ENCODE measurements around the gene GHRH.

DNA sequence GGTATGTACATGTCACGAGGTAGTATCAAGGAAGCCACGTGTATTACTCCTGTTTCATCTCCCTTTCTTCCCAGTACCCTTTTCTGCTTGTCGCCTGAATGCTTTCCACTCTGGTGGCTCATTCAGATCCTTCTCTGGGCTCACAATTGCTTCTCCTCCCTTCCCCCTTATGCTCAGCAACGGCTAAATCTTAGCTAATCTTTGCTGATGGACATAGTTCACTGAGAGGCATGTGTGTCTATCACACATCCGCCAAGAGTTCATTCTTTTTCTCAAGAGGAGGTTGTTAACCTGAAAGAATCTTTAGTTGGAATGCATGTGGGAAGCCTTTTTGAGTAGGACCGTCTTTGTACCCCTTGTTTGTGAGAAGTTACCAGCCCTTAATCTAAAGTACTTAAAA, 56.5 kb downstream of the GHRH start:
- TF ChIP-seq, protein P1, sequence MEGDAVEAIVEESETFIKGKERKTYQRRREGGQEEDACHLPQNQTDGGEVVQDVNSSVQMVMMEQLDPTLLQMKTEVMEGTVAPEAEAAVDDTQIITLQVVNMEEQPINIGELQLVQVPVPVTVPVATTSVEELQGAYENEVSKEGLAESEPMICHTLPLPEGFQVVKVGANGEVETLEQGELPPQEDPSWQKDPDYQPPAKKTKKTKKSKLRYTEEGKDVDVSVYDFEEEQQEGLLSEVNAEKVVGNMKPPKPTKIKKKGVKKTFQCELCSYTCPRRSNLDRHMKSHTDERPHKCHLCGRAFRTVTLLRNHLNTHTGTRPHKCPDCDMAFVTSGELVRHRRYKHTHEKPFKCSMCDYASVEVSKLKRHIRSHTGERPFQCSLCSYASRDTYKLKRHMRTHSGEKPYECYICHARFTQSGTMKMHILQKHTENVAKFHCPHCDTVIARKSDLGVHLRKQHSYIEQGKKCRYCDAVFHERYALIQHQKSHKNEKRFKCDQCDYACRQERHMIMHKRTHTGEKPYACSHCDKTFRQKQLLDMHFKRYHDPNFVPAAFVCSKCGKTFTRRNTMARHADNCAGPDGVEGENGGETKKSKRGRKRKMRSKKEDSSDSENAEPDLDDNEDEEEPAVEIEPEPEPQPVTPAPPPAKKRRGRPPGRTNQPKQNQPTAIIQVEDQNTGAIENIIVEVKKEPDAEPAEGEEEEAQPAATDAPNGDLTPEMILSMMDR (IDR thresholded peaks at IDR 0.05) = no peak
- TF ChIP-seq POLR2A (IDR thresholded peaks at IDR 0.05; ENCODE audit: low read length) = no peak
- no peak for TF ChIP-seq FOSB (CRISPR knock-in tag; IDR thresholded peaks at IDR 0.05)
- no peak for TF ChIP-seq JUN (IDR thresholded peaks at IDR 0.05)
- TF ChIP-seq, protein P2, sequence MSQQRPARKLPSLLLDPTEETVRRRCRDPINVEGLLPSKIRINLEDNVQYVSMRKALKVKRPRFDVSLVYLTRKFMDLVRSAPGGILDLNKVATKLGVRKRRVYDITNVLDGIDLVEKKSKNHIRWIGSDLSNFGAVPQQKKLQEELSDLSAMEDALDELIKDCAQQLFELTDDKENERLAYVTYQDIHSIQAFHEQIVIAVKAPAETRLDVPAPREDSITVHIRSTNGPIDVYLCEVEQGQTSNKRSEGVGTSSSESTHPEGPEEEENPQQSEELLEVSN (IDR thresholded peaks at IDR 0.05; ENCODE audit: borderline replicate concordance, low read depth) = no peak
- TF ChIP-seq, protein P3, sequence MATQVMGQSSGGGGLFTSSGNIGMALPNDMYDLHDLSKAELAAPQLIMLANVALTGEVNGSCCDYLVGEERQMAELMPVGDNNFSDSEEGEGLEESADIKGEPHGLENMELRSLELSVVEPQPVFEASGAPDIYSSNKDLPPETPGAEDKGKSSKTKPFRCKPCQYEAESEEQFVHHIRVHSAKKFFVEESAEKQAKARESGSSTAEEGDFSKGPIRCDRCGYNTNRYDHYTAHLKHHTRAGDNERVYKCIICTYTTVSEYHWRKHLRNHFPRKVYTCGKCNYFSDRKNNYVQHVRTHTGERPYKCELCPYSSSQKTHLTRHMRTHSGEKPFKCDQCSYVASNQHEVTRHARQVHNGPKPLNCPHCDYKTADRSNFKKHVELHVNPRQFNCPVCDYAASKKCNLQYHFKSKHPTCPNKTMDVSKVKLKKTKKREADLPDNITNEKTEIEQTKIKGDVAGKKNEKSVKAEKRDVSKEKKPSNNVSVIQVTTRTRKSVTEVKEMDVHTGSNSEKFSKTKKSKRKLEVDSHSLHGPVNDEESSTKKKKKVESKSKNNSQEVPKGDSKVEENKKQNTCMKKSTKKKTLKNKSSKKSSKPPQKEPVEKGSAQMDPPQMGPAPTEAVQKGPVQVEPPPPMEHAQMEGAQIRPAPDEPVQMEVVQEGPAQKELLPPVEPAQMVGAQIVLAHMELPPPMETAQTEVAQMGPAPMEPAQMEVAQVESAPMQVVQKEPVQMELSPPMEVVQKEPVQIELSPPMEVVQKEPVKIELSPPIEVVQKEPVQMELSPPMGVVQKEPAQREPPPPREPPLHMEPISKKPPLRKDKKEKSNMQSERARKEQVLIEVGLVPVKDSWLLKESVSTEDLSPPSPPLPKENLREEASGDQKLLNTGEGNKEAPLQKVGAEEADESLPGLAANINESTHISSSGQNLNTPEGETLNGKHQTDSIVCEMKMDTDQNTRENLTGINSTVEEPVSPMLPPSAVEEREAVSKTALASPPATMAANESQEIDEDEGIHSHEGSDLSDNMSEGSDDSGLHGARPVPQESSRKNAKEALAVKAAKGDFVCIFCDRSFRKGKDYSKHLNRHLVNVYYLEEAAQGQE (IDR thresholded peaks at IDR 0.05) = no peak
- TF ChIP-seq RAD21 (conservative IDR thresholded peaks at IDR 0.05 in 1 of 2, IDR thresholded peaks at IDR 0.05 in 1 of 2) = no peak
- TF ChIP-seq SMC3 (IDR thresholded peaks at IDR 0.05) = no peak
